Fibroblast of villous mesenchyme (primary cell): ENCODE results near the gene JADE2. TPM values are rescaled to one million over a fixed set of nuclear protein-coding genes. Genes with fewer than 3 reads are reported as not detected.

Source experiments
- DNase-seq: peaks from one replicate; pipeline ENCODE4 v3.0.0-alpha.2; 2010; ENCODE audit warnings: low read depth
- H3K4me3 ChIP-seq: 2 replicates; pipeline ENCODE4 v1.5.1; 2011; ENCODE audit warnings: low read depth, mild to moderate bottlenecking, low read length
- CTCF ChIP-seq: IDR thresholded peaks from 2 replicates; pipeline ENCODE4 v1.5.1; 2012; ENCODE audit warnings: low read depth, mild to moderate bottlenecking, low read length; ENCODE audit not compliant: insufficient read depth
- total RNA-seq: library from RNA; depleted of rRNA; stranded (reverse); fragments of >200 nt; gene quantifications from 2 replicates; pipeline ENCODE4 v1.2.3, GENCODE V29; 2012

Gene JADE2
- total RNA-seq, 1 donor: 35.4 TPM

- H3K4me3 ChIP-seq: no peak overlapping the region
- TF ChIP-seq CTCF: no peak
- DNase-seq: no peak
These were observed 5.5 kb upstream of the JADE2 start for GRCh38 chr5:134519989-134520388.

- no peak for TF ChIP-seq CTCF
- no peak overlapping the region for H3K4me3 ChIP-seq
- DNase-seq: no peak
These were observed 3.6 kb upstream of the JADE2 start for GRCh38 chr5:134521841-134522240.

GRCh38 chr5:134523543-134524271 lies 1.8 kb upstream of the JADE2 start:
- no peak for TF ChIP-seq CTCF
- H3K4me3 ChIP-seq: peak overlapping the region; percentile 86
- no peak for DNase-seq

GRCh38 chr5:134524272-134524825 lies 1.1 kb upstream of the JADE2 start:
- DNase-seq: peak; percentile 87
- H3K4me3 ChIP-seq: peak overlapping the region; percentile 86
- no peak for TF ChIP-seq CTCF

GRCh38 chr5:134525683-134526482 lies 413 bp downstream of the JADE2 start:
- H3K4me3 ChIP-seq: peak overlapping the region; percentile 86
- no peak for TF ChIP-seq CTCF
- peak; percentile 83 for DNase-seq

- TF ChIP-seq CTCF: peak; percentile 50
- peak overlapping the region; percentile 86 for H3K4me3 ChIP-seq
- DNase-seq: no peak
These were observed 1.1 kb downstream of the JADE2 start for GRCh38 chr5:134526483-134527155.
